ENCODE data around the gene NPHP3.
A peak's percentile ranks its signal among the peaks of the same experiment; 100 is the strongest.

DNA sequence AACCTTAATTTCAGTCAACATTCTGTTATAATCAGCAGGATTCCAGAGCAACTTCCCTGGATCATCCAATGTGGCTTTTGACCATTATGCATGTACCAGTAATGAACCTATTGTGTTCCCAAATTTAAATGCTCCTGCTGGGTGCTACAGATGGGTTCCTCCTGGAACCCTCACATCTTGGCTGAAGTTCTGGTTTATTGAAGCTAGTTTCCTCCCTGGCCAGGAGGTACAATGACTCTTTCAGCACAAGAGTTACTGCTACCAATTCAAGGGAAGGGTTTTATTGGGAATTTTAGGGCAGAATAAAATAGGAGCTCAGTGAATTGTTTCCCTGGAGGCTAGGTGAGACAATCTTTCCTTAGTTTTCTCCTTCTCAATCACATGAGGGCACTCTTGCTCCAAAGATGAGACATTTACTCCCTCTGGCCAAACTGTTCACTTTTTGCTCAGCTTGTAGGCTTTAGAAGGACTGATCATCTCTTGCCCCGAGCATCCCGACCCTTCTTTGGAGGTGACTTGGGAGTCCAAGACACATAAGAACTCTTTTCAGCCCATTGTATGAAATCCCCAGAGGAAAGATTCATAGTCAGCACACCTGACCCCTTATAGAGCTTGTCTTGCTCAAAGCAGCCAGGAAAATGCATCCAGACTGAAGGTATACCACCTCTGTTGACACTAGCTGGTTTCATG lies 8.8 kb upstream of the NPHP3 start:
- TF ChIP-seq, protein P1, sequence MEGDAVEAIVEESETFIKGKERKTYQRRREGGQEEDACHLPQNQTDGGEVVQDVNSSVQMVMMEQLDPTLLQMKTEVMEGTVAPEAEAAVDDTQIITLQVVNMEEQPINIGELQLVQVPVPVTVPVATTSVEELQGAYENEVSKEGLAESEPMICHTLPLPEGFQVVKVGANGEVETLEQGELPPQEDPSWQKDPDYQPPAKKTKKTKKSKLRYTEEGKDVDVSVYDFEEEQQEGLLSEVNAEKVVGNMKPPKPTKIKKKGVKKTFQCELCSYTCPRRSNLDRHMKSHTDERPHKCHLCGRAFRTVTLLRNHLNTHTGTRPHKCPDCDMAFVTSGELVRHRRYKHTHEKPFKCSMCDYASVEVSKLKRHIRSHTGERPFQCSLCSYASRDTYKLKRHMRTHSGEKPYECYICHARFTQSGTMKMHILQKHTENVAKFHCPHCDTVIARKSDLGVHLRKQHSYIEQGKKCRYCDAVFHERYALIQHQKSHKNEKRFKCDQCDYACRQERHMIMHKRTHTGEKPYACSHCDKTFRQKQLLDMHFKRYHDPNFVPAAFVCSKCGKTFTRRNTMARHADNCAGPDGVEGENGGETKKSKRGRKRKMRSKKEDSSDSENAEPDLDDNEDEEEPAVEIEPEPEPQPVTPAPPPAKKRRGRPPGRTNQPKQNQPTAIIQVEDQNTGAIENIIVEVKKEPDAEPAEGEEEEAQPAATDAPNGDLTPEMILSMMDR (IDR thresholded peaks at IDR 0.05; ENCODE audit: insufficient read depth, low read depth, low read length): peak; percentile 47
- TF ChIP-seq EZH2 (IDR thresholded peaks at IDR 0.05; ENCODE audit: insufficient read depth, low read length): no peak

Data from astrocyte (in vitro differentiated cells and primary cell).